Measurements from ENCODE around the gene CMTM4. TPM values are rescaled to one million over a fixed set of nuclear protein-coding genes. Genes with fewer than 3 reads are reported as not detected.

The CMTM4 gene
- total and polyA plus RNA-seq, 7 donors = 6.1 to 65.1 (median 12.5) TPM

DNA sequence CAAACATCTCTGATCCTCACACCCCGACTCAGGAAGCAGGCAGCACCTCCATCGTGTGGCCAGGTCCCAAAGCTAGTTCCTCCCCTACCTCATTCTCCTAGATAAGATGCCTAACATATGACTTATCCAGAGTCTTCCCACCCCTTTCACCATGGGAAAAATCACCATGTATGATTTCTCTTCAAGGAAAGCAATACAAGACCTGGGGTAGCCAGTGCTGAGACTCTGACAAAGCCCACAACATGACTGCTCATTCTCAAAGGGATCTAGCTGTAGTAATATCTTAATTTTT is 45.1 kb downstream of the CMTM4 start:
- Histone ChIP-seq H3K9me3 (no peaks in the 10 kb centered on the region), H3K36me3 (no peaks in the 10 kb centered on the region), H3K27ac (no peak overlapping the region), H3K4me3 (peak overlapping the region in 1 of 4 donors; percentile 28), H3K4me1 (peaks cover 0 to 11% (median 7%) of the 10 kb centered on the region in 4 donors), H3K27me3 (no peaks in the 10 kb centered on the region)
- WGBS, 2 donors = 72 to 78% methylated on average over 2 of the region's 2 CpGs
- intact Hi-C loops (cut with DNase I) = no loop called here
- DNase-seq = no peak
- no peak for TF ChIP-seq EP300 (IDR thresholded peaks at IDR 0.05)
- TF ChIP-seq POLR2A (IDR thresholded peaks at IDR 0.05) = no peak
- no peak for TF ChIP-seq POLR2AphosphoS5 (IDR thresholded peaks at IDR 0.05)
- TF ChIP-seq CTCF (IDR thresholded peaks at IDR 0.05) = no peak

DNA sequence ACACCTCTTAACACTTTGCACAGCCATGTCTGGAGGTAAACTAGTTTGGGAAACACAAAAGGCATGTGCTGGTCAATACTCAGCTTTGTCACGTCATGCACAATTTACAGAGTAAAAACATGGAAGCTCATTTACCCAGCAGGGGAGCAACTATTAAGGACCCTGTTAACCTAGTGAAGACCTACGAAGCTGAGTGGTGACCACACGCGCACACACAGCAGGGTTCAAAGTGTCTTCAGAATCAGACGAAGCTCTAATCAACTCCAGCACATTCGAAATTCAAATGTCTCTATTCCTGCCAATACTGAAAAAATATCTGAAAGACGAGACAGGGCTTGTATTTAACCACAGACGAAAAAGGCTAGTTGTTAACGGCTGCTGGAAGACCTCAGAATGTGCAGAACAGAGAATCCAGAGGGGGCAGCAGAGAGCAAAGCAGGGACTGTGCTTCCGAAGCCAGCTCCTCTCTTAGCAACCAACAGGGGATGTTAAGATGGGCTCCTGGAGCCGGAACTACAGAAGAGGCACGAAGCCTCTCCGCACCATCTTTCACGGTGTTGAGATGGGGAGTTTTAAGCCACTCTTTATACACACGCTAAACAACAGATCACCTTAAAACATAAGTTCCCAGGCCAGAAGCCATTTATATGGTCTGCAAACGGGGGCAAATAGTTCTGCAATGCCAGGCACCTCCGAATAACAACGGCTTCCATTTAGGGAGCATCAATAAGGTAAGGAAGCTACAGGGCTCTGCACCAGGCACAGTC is 45.7 kb downstream of the CMTM4 start:
- Histone ChIP-seq H3K27ac (no peak overlapping the region), H3K4me1 (peaks cover 0 to 11% (median 7%) of the 10 kb centered on the region in 4 donors), H3K4me3 (peak overlapping the region in 2 of 4 donors; percentile 28 to 29), H3K9me3 (no peaks in the 10 kb centered on the region), H3K27me3 (no peaks in the 10 kb centered on the region), H3K36me3 (no peaks in the 10 kb centered on the region)
- 30 to 33% methylated on average over 18 of the region's 18 CpGs for WGBS, 2 donors
- intact Hi-C loops (cut with DNase I) = no loop called here
- peak; percentile 85 for DNase-seq
- TF ChIP-seq CTCF (IDR thresholded peaks at IDR 0.05) = peak; percentile 74 to 95 (median 84)
- no peak for TF ChIP-seq POLR2A (IDR thresholded peaks at IDR 0.05)
- TF ChIP-seq POLR2AphosphoS5 (IDR thresholded peaks at IDR 0.05) = no peak

DNA sequence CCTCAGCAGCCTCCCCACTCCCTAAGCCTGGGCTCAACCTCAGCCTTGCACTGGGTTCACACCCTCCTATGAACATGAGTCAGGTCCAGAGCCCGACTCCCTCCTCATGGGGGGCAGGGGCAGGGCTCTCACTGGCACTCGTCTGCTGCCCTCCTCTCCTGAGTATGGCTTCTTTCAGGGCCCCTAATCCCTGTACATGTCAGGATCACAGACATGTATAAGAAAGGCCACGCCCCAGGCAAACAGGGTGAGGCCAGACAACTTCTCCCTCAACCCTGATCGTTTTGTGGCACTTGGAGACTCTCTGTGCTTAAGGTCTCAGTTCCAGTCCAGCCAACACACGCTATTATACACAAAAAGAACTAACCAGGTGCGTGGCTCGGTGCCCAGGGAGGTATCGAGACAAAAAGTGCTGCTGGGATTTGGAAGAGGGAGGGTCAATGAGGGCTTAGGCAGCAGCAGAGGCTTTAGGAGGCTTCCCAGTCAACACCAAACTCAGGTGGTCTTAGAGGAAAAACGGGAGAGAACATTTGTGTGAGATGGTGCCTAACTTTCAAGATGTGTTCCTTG is 46.8 kb downstream of the CMTM4 start:
- WGBS, 2 donors = 25 to 72% methylated on average over 9 of the region's 9 CpGs
- intact Hi-C loops (cut with DNase I) = no loop called here
- H3K27me3 ChIP-seq = no peaks in the 10 kb centered on the region

DNA sequence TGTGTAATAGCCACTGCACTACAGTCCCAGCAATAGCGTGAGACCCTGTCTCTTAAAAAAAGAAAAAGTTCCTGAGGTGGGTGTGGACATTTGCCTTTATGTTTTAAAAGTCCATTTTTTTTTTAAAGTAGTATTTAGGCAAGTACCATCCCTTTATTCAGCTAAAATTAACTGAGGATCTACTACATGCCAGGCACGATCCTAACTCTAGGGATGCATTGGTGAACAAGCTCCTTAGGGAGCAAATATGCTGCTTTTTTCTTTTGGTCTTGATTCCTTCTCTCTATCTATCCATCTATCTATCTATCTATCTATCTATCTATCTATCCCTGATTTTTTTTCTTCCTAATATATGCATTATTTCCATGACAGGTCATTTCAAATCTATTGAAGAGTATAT is 47.4 kb downstream of the CMTM4 start:
- no peak overlapping the region for H3K27ac ChIP-seq
- WGBS, 2 donors = 97% methylated on average over 2 of the region's 2 CpGs
- H3K9me3 ChIP-seq = no peaks in the 10 kb centered on the region
- intact Hi-C loops (cut with DNase I) = no loop called here
- TF ChIP-seq POLR2A (IDR thresholded peaks at IDR 0.05) (no peak), CTCF (IDR thresholded peaks at IDR 0.05) (no peak), EP300 (IDR thresholded peaks at IDR 0.05) (no peak), POLR2AphosphoS5 (IDR thresholded peaks at IDR 0.05) (no peak)
- H3K4me3 ChIP-seq = no peak overlapping the region
- no peak for DNase-seq
- peaks cover 0 to 11% (median 7%) of the 10 kb centered on the region in 4 donors for H3K4me1 ChIP-seq
- H3K36me3 ChIP-seq = no peaks in the 10 kb centered on the region
- H3K27me3 ChIP-seq = no peaks in the 10 kb centered on the region

More for the DNA sequence above, 46.8 kb downstream of the CMTM4 start:
- TF ChIP-seq EP300 (IDR thresholded peaks at IDR 0.05) (no peak), POLR2AphosphoS5 (IDR thresholded peaks at IDR 0.05) (no peak), CTCF (IDR thresholded peaks at IDR 0.05) (no peak)
- H3K4me3 ChIP-seq = no peak overlapping the region
- H3K9me3 ChIP-seq = no peaks in the 10 kb centered on the region
- H3K4me1 ChIP-seq = peaks cover 0 to 11% (median 7%) of the 10 kb centered on the region in 4 donors
- no peak overlapping the region for H3K27ac ChIP-seq
- no peaks in the 10 kb centered on the region for H3K36me3 ChIP-seq
- DNase-seq = peak; percentile 48

Data from sigmoid colon (tissue), 7 donors.